ENCODE data around the gene FCRL2.

GRCh38 chr1:157732755-157733154, 44.2 kb downstream of the FCRL2 start:
- TF ChIP-seq, protein P1, sequence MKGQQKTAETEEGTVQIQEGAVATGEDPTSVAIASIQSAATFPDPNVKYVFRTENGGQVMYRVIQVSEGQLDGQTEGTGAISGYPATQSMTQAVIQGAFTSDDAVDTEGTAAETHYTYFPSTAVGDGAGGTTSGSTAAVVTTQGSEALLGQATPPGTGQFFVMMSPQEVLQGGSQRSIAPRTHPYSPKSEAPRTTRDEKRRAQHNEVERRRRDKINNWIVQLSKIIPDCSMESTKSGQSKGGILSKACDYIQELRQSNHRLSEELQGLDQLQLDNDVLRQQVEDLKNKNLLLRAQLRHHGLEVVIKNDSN (IDR thresholded peaks at IDR 0.05), result no peak
- TF ChIP-seq NFIC (IDR thresholded peaks at IDR 0.05), result no peak
- no peak for TF ChIP-seq RAD21 (IDR thresholded peaks at IDR 0.05; ENCODE audit: low read depth)
- no peak for TF ChIP-seq TAF1 (IDR thresholded peaks at IDR 0.05; ENCODE audit: low read depth)
